Measurements from ENCODE around the gene ROR2. TPM values are rescaled to one million over a fixed set of nuclear protein-coding genes. Genes with fewer than 3 reads are reported as not detected.

ROR2 gene
- total and polyA plus RNA-seq, 8 donors, result 3.0 to 21.4 (median 9.8) TPM

GRCh38 chr9:91865041-91865440 lies 85.0 kb downstream of the ROR2 start:
- no peaks in the 10 kb centered on the region for H3K36me3 ChIP-seq
- H3K27me3 ChIP-seq, result no peaks in the 10 kb centered on the region
- H3K4me1 ChIP-seq, result peaks cover 0 to 44% (median 7%) of the 10 kb centered on the region in 4 donors
- no peaks in the 10 kb centered on the region for H3K9me3 ChIP-seq
- DNase-seq, result peak in 1 of 2 donors; percentile 50
- WGBS, 5 donors, result 27 to 38% (median 28%) methylated on average over 5 of the region's 5 CpGs
- H3K27ac ChIP-seq, result peak overlapping the region in 2 of 5 donors; percentile 34 to 69
- peak in 1 of 3 donors; percentile 5 for TF ChIP-seq POLR2AphosphoS5 (IDR thresholded peaks at IDR 0.05)
- no peak for TF ChIP-seq EP300 (IDR thresholded peaks at IDR 0.05)
- H3K4me3 ChIP-seq, result no peak overlapping the region
- intact Hi-C loops (cut with DNase I; ENCODE audit: low total_unique reads), result no loop called here

GRCh38 chr9:91864380-91864779 lies 85.6 kb downstream of the ROR2 start:
- DNase-seq, result peak in 1 of 2 donors; percentile 62
- intact Hi-C loops (cut with DNase I; ENCODE audit: low total_unique reads), result no loop called here

GRCh38 chr9:91863469-91863868 lies 86.6 kb downstream of the ROR2 start:
- no peak for TF ChIP-seq CTCF (IDR thresholded peaks at IDR 0.05)
- no peak for TF ChIP-seq EP300 (IDR thresholded peaks at IDR 0.05)
- no peak for TF ChIP-seq POLR2A (IDR thresholded peaks at IDR 0.05)
- TF ChIP-seq POLR2AphosphoS5 (IDR thresholded peaks at IDR 0.05), result no peak
- Histone ChIP-seq H3K27me3 (no peaks in the 10 kb centered on the region), H3K9me3 (no peaks in the 10 kb centered on the region), H3K4me3 (no peak overlapping the region), H3K4me1 (peaks cover 4 to 40% (median 12%) of the 10 kb centered on the region in 4 donors), H3K36me3 (no peaks in the 10 kb centered on the region), H3K27ac (peak overlapping the region in 1 of 5 donors; percentile 69)
- DNase-seq, result no peak
- 66 to 82% (median 78%) methylated on average over 4 of the region's 4 CpGs for WGBS, 5 donors
- intact Hi-C loops (cut with DNase I; ENCODE audit: low total_unique reads), result no loop called here

More at GRCh38 chr9:91864380-91864779, 85.6 kb downstream of the ROR2 start:
- Histone ChIP-seq H3K36me3 (no peaks in the 10 kb centered on the region), H3K9me3 (no peaks in the 10 kb centered on the region), H3K27me3 (no peaks in the 10 kb centered on the region), H3K27ac (peak overlapping the region in 2 of 5 donors; percentile 33 to 69), H3K4me1 (peaks cover 0 to 44% (median 7%) of the 10 kb centered on the region in 4 donors), H3K4me3 (no peak overlapping the region)
- no peak for TF ChIP-seq POLR2A (IDR thresholded peaks at IDR 0.05)
- no peak for TF ChIP-seq CTCF (IDR thresholded peaks at IDR 0.05)
- TF ChIP-seq EP300 (IDR thresholded peaks at IDR 0.05), result no peak
- no peak for TF ChIP-seq POLR2AphosphoS5 (IDR thresholded peaks at IDR 0.05)
- 40 to 54% (median 43%) methylated on average over 4 of the region's 4 CpGs for WGBS, 5 donors

GRCh38 chr9:91858213-91859030 lies 91.6 kb downstream of the ROR2 start:
- H3K9me3 ChIP-seq, result no peaks in the 10 kb centered on the region
- peak overlapping the region in 2 of 5 donors; percentile 60 to 72 for H3K27ac ChIP-seq
- TF ChIP-seq EP300 (IDR thresholded peaks at IDR 0.05), result no peak
- TF ChIP-seq POLR2AphosphoS5 (IDR thresholded peaks at IDR 0.05), result no peak
- no peak for TF ChIP-seq POLR2A (IDR thresholded peaks at IDR 0.05)
- TF ChIP-seq CTCF (IDR thresholded peaks at IDR 0.05), result no peak
- intact Hi-C loops (cut with DNase I; ENCODE audit: low total_unique reads), result no loop called here
- no peaks in the 10 kb centered on the region for H3K27me3 ChIP-seq
- H3K4me1 ChIP-seq, result peaks cover 14 to 43% (median 21%) of the 10 kb centered on the region in 4 donors
- 54 to 66% (median 62%) methylated on average over 16 to 17 of the region's 17 CpGs for WGBS, 5 donors
- H3K4me3 ChIP-seq, result no peak overlapping the region
- DNase-seq, result peak in 1 of 2 donors; percentile 66
- H3K36me3 ChIP-seq, result no peaks in the 10 kb centered on the region
